ENCODE data around the gene PTPRJ. TPM values are rescaled to one million over a fixed set of nuclear protein-coding genes. Genes with fewer than 3 reads are reported as not detected.

PTPRJ gene
- polyA plus RNA-seq, 1 donor = 26.4 TPM

DNA sequence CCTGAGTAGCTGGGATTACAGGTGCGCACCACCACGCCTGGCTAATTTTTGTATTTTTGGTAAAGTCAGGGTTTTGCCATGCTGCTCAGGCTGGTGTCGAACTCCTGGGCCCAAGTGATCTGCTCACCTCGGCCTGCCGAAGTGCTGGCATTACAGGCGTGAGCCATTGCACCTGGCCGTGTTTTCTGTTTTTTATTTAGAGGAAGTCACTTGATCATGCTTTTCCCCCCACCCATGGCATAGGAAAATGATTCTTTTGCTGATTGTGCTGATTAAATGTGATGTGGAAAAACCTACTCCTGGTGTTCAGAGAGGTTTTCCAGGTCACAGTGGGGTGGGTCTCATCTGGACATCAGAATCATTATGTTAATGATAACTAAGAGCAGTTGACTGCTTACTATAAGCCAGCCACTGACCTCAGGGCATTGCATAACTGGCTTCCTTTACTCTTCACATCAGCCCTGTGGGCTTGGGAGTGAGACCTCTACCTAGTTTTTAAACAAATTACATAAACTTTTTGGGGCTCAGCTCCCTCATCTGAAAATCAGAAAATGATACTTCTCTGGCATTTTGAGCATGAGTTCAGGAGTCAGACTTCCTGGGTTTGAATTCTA, 71.0 kb downstream of the PTPRJ start:
- H3K4me3 ChIP-seq (ENCODE audit: low read length) = no peak overlapping the region
- no peaks in the 10 kb centered on the region for H3K36me3 ChIP-seq (ENCODE audit: control insufficient read depth, insufficient read depth, low read length)
- no peaks in the 10 kb centered on the region for H3K9me3 ChIP-seq (ENCODE audit: control insufficient read depth, low read depth, low read length)
- no peak overlapping the region for H3K27ac ChIP-seq (ENCODE audit: low read length)
- H3K27me3 ChIP-seq (ENCODE audit: control insufficient read depth, insufficient read depth, low read length) = no peaks in the 10 kb centered on the region
- H3K4me1 ChIP-seq (ENCODE audit: control insufficient read depth, insufficient read depth, low read length) = peaks cover 10% of the 10 kb centered on the region
- no CpG with 5 or more reads among the region's 7 CpGs for WGBS (ENCODE audit: insufficient coverage, low lambda C conversion rate)
- DNase-seq = no peak

DNA sequence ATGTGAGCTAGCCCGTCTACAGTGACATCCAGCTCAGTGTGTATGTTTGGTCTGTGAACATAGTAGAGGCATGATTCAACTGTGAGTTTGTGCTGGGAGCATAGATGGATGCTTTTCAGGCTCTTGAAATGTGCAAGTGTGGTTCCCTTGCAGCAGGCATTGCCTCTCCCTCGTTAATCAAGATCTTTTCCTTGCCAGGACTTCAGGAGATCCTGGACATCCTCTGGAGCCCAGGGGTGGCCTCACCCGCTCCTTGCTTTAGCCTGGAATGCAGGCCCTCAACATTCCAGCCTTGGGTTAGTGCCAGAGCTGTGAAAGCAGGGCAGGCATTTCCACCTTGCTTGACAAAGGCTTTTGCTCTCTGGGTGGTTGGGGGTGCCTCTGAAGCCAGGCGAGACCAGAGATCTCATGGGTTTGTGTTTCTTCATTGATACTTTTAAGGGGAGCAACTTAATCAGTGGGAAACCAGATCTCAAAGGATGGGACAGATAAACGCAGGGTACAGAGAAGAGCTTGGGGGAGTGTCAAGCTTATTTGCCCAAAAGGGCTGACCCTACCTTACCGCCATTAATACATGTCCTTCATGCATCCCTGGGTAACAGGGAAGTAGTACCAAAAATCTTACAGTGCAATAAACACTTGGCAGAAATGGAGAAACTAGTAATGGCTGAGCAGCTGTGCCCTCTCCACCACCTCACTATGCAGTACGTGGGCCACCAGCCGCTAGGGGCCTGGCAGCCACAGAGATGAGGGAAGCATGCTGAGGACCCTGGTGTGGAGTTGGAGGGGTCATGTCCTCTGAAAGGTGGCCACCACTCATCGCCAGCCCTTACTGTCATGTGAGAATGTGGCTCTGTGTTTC, 72.1 kb downstream of the PTPRJ start:
- H3K36me3 ChIP-seq (ENCODE audit: control insufficient read depth, insufficient read depth, low read length) = no peaks in the 10 kb centered on the region
- DNase-seq = no peak
- H3K4me3 ChIP-seq (ENCODE audit: low read length) = no peak overlapping the region
- H3K27me3 ChIP-seq (ENCODE audit: control insufficient read depth, insufficient read depth, low read length) = no peaks in the 10 kb centered on the region
- no peaks in the 10 kb centered on the region for H3K9me3 ChIP-seq (ENCODE audit: control insufficient read depth, low read depth, low read length)
- peaks cover 10% of the 10 kb centered on the region for H3K4me1 ChIP-seq (ENCODE audit: control insufficient read depth, insufficient read depth, low read length)
- H3K27ac ChIP-seq (ENCODE audit: low read length) = no peak overlapping the region
- WGBS (ENCODE audit: insufficient coverage, low lambda C conversion rate) = no CpG with 5 or more reads among the region's 9 CpGs

DNA sequence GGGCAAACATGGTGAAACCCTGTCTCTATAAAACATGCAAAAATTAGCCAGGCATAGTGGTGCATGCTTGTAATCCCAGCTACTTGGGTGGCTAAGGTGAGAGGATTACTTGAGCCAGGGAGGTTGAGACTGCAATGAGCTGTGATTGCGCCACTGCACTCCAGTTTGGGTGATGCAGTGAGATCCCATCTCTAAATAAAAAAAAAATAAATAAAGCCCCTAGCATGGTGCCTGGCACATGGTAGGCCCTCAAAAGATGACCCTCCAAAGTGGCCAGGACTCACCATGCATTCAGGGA, 74.6 kb downstream of the PTPRJ start:
- no peak overlapping the region for H3K27ac ChIP-seq (ENCODE audit: low read length)
- H3K36me3 ChIP-seq (ENCODE audit: control insufficient read depth, insufficient read depth, low read length) = no peaks in the 10 kb centered on the region
- H3K4me3 ChIP-seq (ENCODE audit: low read length) = no peak overlapping the region
- WGBS (ENCODE audit: insufficient coverage, low lambda C conversion rate) = no CpG with 5 or more reads among the region's 1 CpG
- H3K9me3 ChIP-seq (ENCODE audit: control insufficient read depth, low read depth, low read length) = no peaks in the 10 kb centered on the region
- no peak for DNase-seq
- peaks cover 8% of the 10 kb centered on the region for H3K4me1 ChIP-seq (ENCODE audit: control insufficient read depth, insufficient read depth, low read length)
- H3K27me3 ChIP-seq (ENCODE audit: control insufficient read depth, insufficient read depth, low read length) = no peaks in the 10 kb centered on the region

DNA sequence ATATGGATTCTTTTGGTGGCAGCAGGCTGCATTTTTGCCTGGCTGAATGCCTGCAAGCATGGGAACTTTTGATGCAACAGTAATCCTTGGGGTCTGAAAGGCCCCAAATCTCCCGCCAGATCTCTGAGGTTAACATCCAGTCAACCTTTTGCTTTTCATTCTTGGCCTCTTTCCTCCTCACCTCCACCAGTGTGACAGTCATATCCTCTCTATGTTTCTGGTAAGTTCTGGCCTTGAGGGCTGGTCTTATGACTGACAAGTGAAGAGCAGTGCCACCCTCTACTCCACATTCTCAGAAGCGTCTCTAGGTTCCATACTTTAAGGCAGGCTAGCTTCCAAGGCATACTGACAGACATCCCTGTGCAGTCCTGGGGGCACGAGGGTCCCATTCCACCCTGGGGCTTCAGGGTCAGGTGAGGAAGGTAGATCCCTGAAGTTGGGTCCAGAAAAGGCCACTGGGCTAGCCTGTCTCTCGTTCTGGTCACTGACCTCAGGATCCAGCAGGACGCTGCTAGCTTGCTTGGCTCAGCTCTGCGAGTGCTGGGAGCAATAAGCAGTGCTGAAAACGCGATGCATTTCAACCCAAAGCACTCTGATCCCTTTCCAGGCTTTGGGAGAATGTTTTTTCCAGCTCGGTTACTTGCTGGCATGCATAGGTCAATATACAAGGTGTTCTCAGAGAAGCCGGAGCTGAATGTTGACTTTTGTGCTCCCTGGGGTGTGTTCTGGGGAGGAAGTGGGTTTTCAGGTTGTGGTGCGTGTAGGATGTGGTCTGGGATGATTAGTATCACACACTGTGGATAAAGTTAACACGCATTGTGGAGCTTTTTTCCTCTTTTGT, 75.2 kb downstream of the PTPRJ start:
- WGBS (ENCODE audit: insufficient coverage, low lambda C conversion rate) = 60% methylated on average over 1 of the region's 12 CpGs
- H3K36me3 ChIP-seq (ENCODE audit: control insufficient read depth, insufficient read depth, low read length) = no peaks in the 10 kb centered on the region
- DNase-seq = peak in 1 of 2 donors; percentile 49
- no peaks in the 10 kb centered on the region for H3K27me3 ChIP-seq (ENCODE audit: control insufficient read depth, insufficient read depth, low read length)
- H3K4me1 ChIP-seq (ENCODE audit: control insufficient read depth, insufficient read depth, low read length) = peaks cover 9% of the 10 kb centered on the region
- no peak overlapping the region for H3K27ac ChIP-seq (ENCODE audit: low read length)
- H3K4me3 ChIP-seq (ENCODE audit: low read length) = no peak overlapping the region
- H3K9me3 ChIP-seq (ENCODE audit: control insufficient read depth, low read depth, low read length) = no peaks in the 10 kb centered on the region

DNA sequence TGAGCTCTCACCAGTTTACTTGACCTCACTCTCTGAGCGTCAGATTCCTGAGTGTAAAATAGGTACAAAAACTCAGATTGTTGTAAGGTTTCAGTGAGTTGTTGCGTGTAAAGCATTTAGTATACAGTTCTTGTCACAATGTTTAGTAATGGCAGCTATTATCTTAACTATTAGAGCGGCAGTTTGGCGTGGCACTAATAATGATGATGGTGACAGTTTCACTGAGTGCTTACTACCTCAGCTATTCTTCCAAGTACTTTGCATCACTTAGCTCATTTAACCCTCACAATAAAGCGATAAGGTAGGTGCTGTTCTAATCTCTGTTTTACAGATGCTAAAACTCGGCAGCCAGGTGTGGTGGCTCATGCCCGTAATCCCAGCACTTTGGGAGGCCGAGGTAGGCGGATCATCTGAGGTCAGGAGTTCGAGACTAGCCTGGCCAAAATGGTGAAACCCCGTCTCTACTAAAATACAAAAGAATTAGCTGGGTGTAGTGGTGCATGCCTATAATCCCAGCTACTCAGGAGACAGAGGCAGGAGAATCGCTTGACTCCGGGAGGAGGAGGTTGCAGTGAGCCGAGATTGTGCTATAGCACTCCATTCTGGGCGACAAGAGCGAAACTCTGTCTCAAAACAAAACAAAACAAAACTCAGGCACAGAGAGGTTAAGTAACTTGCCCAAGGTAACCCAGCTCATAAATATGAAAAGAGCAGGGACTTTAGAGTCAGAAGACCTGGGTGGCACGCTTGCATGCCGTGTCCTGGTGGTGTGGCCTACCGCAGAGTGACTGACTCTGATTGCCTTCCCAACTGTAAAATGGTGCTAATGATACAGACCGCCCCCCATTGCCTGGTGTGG, 76.2 kb downstream of the PTPRJ start:
- no peak overlapping the region for H3K4me3 ChIP-seq (ENCODE audit: low read length)
- no peak overlapping the region for H3K27ac ChIP-seq (ENCODE audit: low read length)
- no peaks in the 10 kb centered on the region for H3K36me3 ChIP-seq (ENCODE audit: control insufficient read depth, insufficient read depth, low read length)
- no peak for DNase-seq
- peaks cover 11% of the 10 kb centered on the region for H3K4me1 ChIP-seq (ENCODE audit: control insufficient read depth, insufficient read depth, low read length)
- no peaks in the 10 kb centered on the region for H3K9me3 ChIP-seq (ENCODE audit: control insufficient read depth, low read depth, low read length)
- no CpG with 5 or more reads among the region's 20 CpGs for WGBS (ENCODE audit: insufficient coverage, low lambda C conversion rate)
- no peaks in the 10 kb centered on the region for H3K27me3 ChIP-seq (ENCODE audit: control insufficient read depth, insufficient read depth, low read length)

DNA sequence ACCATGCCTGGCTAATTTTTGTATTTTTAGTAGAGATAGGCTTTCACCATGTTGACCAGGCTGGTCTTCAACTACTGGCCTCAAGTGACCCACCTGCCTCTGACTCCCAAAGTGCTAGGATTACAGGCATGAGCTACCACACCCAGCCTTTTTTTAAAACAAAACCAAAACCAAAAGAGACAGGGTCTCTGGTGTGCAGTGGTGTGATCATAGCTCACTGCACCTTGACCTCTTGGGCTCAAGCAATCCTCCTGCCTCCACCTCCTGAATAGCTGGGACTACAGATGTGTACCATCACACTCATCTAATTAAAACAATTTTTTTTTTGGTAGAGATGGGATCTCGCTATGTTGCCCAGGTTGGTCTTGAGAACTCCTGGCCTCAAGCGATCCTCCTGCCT, 77.7 kb downstream of the PTPRJ start:
- Histone ChIP-seq H3K4me1 (ENCODE audit: control insufficient read depth, insufficient read depth, low read length) (peaks cover 11% of the 10 kb centered on the region), H3K36me3 (ENCODE audit: control insufficient read depth, insufficient read depth, low read length) (no peaks in the 10 kb centered on the region), H3K27ac (ENCODE audit: low read length) (no peak overlapping the region), H3K9me3 (ENCODE audit: control insufficient read depth, low read depth, low read length) (no peaks in the 10 kb centered on the region), H3K4me3 (ENCODE audit: low read length) (no peak overlapping the region), H3K27me3 (ENCODE audit: control insufficient read depth, insufficient read depth, low read length) (no peaks in the 10 kb centered on the region)
- WGBS (ENCODE audit: insufficient coverage, low lambda C conversion rate) = no CpG with 5 or more reads among the region's 2 CpGs
- peak in 1 of 2 donors; percentile 35 for DNase-seq

DNA sequence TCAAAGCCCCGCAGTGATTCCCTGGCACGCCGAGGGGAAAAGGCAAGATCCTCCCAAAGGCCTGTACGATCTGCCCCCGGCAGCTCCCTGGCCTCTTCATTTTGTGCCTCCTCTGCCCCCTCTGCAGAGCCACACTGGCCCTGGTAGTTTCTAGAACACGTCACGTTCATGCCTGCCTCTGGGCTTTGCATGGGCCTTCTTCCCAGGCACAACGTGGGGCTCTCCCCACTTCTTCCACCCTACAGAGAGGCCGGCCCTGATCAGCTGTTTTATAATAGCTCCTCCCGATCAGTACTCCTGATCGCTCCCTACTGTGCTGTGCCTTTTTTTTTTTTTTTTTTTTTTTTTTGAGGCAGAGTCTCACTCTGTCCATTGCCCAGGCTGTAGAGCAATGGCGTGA, 78.4 kb downstream of the PTPRJ start:
- no peak for DNase-seq
- Histone ChIP-seq H3K27me3 (ENCODE audit: control insufficient read depth, insufficient read depth, low read length) (no peaks in the 10 kb centered on the region), H3K4me3 (ENCODE audit: low read length) (no peak overlapping the region), H3K27ac (ENCODE audit: low read length) (no peak overlapping the region), H3K4me1 (ENCODE audit: control insufficient read depth, insufficient read depth, low read length) (peaks cover 11% of the 10 kb centered on the region), H3K36me3 (ENCODE audit: control insufficient read depth, insufficient read depth, low read length) (no peaks in the 10 kb centered on the region), H3K9me3 (ENCODE audit: control insufficient read depth, low read depth, low read length) (no peaks in the 10 kb centered on the region)
- WGBS (ENCODE audit: insufficient coverage, low lambda C conversion rate) = 100% methylated on average over 1 of the region's 12 CpGs

DNA sequence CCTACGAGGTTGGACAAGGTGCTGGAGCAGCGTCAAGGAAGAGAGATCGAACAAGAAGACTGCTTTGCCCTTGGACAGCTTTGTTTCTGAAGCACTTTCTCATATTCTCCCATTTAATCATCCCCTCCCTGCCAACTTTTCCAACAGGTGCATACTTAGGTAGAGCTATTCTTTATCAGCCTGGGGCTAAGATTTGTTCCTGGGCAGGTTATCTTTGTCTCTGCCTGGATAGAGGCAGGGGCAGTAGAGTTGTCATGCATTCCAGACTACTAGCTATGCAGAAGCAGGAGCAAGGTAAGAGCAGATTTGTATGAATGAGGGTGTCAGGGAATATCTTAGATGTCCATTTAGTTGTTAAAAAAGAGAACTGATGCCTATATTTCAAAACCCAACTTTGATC, 82.3 kb downstream of the PTPRJ start:
- H3K27ac ChIP-seq (ENCODE audit: low read length) = no peak overlapping the region
- no peak for DNase-seq
- no peaks in the 10 kb centered on the region for H3K27me3 ChIP-seq (ENCODE audit: control insufficient read depth, insufficient read depth, low read length)
- no peak overlapping the region for H3K4me3 ChIP-seq (ENCODE audit: low read length)
- WGBS (ENCODE audit: insufficient coverage, low lambda C conversion rate) = no CpG with 5 or more reads among the region's 3 CpGs
- H3K4me1 ChIP-seq (ENCODE audit: control insufficient read depth, insufficient read depth, low read length) = peaks cover 7% of the 10 kb centered on the region
- H3K36me3 ChIP-seq (ENCODE audit: control insufficient read depth, insufficient read depth, low read length) = no peaks in the 10 kb centered on the region
- no peaks in the 10 kb centered on the region for H3K9me3 ChIP-seq (ENCODE audit: control insufficient read depth, low read depth, low read length)

DNA sequence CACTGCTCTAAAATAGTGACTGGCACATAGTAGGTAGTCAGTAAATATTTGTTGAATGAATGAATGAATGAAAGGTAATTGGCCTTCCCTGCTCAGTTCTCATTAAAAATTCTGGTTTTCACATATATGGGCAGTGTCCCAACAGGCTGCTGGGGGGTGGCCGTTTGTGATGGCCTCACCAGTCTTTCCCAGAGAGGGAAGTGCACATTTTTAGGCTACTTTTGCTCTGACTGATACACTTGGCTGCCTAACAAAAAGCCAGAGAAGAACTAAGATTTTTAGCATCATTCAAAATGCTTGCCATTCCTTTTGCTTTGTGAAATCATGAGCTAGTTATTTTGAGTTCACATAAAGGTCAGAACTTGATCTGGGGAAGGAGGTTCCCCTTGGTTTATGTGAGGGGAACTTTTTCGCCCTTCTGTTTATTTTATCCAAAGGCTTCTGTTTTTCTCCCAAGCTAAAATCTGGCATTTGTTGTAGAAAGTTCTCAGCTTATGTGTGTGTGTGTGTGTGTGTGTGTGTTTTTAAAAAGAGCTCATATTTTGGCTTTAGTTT, 83.1 kb downstream of the PTPRJ start:
- H3K4me1 ChIP-seq (ENCODE audit: control insufficient read depth, insufficient read depth, low read length) = peaks cover 7% of the 10 kb centered on the region
- DNase-seq = peak; percentile 42 to 59

More for the DNA sequence above, 83.1 kb downstream of the PTPRJ start:
- H3K9me3 ChIP-seq (ENCODE audit: control insufficient read depth, low read depth, low read length) = no peaks in the 10 kb centered on the region
- no peak overlapping the region for H3K4me3 ChIP-seq (ENCODE audit: low read length)
- H3K36me3 ChIP-seq (ENCODE audit: control insufficient read depth, insufficient read depth, low read length) = no peaks in the 10 kb centered on the region
- WGBS (ENCODE audit: insufficient coverage, low lambda C conversion rate) = no CpG with 5 or more reads among the region's 2 CpGs
- peak overlapping the region; percentile 67 for H3K27ac ChIP-seq (ENCODE audit: low read length)
- no peaks in the 10 kb centered on the region for H3K27me3 ChIP-seq (ENCODE audit: control insufficient read depth, insufficient read depth, low read length)
